K562 (cell line): ENCODE measurements around the gene CLASP2. TPM values are rescaled to one million over a fixed set of nuclear protein-coding genes. Genes with fewer than 3 reads are reported as not detected.

Experiments
- ATAC-seq: fragments of 200-7000 bp; cut with Tn5 transposase; 3 replicates; pipeline ENCODE4 v1.9.1; 2020; ENCODE audit warnings: moderate library complexity
- BruUV-seq: library from RNA; stranded (reverse); fragments of 400-500 nt; replicated peaks from 2 replicates; lab custom pipeline; 2021; lab: Mats Ljungman, UMichigan
- CTCF ChIA-PET: fragments of 300-600 bp; formaldehyde crosslinking; extraction: SDS; loops from one replicate; lab custom pipeline; 2021; ENCODE audit warnings: low intra/inter-chr PET ratio; lab: Yijun Ruan, JAX
- POLR2A ChIA-PET: fragments of 300-600, 350-650 bp; sonication (Branson Sonifier 250); formaldehyde crosslinking; extraction: SDS; loops from one replicate; lab custom pipeline; 2021; ENCODE audit warnings: antibody characterized with exemption, inconsistent platforms; lab: Yijun Ruan, JAX
- DNase-seq, 4 experiments: peaks; one replicate each; pipeline versions ENCODE4 v3.0.0 to v3.0.0-alpha.2; 2011 to 2018; ENCODE audit warnings: low spot score in 3 of 4, mixed read lengths in 3 of 4; ENCODE audit errors: extremely low read depth in 1 of 4
- FAIRE-seq: peaks from 2 replicates; lab custom pipeline; 2011; peaks lifted over from hg19 to GRCh38; lab: Jason Lieb, UNC
- H2AFZ ChIP-seq: 2 replicates; pipeline ENCODE4 v1.6.0; 2011; ENCODE audit warnings: low read depth, low read length, control low read depth, inconsistent platforms
- H3K27ac ChIP-seq: fragments of 200-600 bp; 3 replicates; pipeline ENCODE4 v1.8.0; 2011; ENCODE audit warnings: low read depth, mild to moderate bottlenecking, control low read depth, inconsistent platforms, low read length, moderate library complexity, mixed read lengths; ENCODE audit errors: extremely low read depth
- H3K27me3 ChIP-seq, 2 experiments: fragments of 300-600 bp in 1 of 2; 2 replicates in 1 of 2; 3 replicates in 1 of 2; pipeline versions ENCODE4 v1.6.0 to v1.8.0; 2011; ENCODE audit warnings: inconsistent platforms in 2 of 2, low read length in 2 of 2, mild to moderate bottlenecking in 1 of 2, mixed read lengths in 1 of 2, moderate library complexity in 1 of 2; ENCODE audit not compliant: control insufficient read depth in 2 of 2, insufficient read depth in 2 of 2
- H3K36me3 ChIP-seq: fragments of 300-600 bp; 3 replicates; pipeline ENCODE4 v1.8.0; 2011; ENCODE audit warnings: mild to moderate bottlenecking, low read length, inconsistent platforms; ENCODE audit not compliant: control insufficient read depth, insufficient read depth
- H3K4me1 ChIP-seq, 2 experiments: fragments of 200-600 bp in 1 of 2; replicated peaks in 1 of 2; 2 replicates in 1 of 2; 3 replicates in 1 of 2; pipeline versions ENCODE4 v1.5.1 to v1.8.0; 2011; ENCODE audit warnings: inconsistent platforms in 2 of 2, low read length in 2 of 2, mild to moderate bottlenecking in 1 of 2, mixed read lengths in 1 of 2, moderate library complexity in 1 of 2; ENCODE audit not compliant: control insufficient read depth in 2 of 2, insufficient read depth in 2 of 2
- H3K4me2 ChIP-seq: 2 replicates; pipeline ENCODE4 v1.6.1; 2011; ENCODE audit warnings: low read length, control low read depth, inconsistent platforms, mixed read lengths; ENCODE audit not compliant: insufficient read depth
- H3K4me3 ChIP-seq: fragments of 200-600 bp; sonication (generic), shearing (Covaris generic); 2 replicates; pipeline ENCODE4 v1.5.1; 2016; ENCODE audit warnings: control low read depth, inconsistent platforms
- H3K79me2 ChIP-seq: fragments of 200-600 bp; 3 replicates; pipeline ENCODE4 v1.8.0; 2011; ENCODE audit warnings: low read length, inconsistent platforms; ENCODE audit not compliant: control insufficient read depth, insufficient read depth
- H3K9ac ChIP-seq, 2 experiments: 2 replicates each; pipeline versions ENCODE4 v1.6.0 to v1.6.1; 2011; ENCODE audit warnings: low read depth in 2 of 2, low read length in 2 of 2, control low read depth in 1 of 2, inconsistent platforms in 1 of 2, mild to moderate bottlenecking in 1 of 2, mixed read lengths in 1 of 2; ENCODE audit not compliant: insufficient read depth in 1 of 2
- H3K9me1 ChIP-seq: one replicate; pipeline ENCODE4 v1.6.0; 2011; ENCODE audit warnings: inconsistent platforms, mild to moderate bottlenecking, low read length, moderate library complexity; ENCODE audit not compliant: control insufficient read depth, insufficient read depth
- H3K9me3 ChIP-seq: replicated peaks from 2 replicates; pipeline ENCODE4 v1.5.1; 2011; ENCODE audit warnings: low read depth, low read length, inconsistent platforms; ENCODE audit not compliant: control insufficient read depth, insufficient read depth
- H4K20me1 ChIP-seq: replicated peaks from 2 replicates; pipeline ENCODE4 v1.6.1; 2011; ENCODE audit warnings: low read length, inconsistent platforms, mixed read lengths; ENCODE audit not compliant: control insufficient read depth, insufficient read depth
- ARHGAP35 ChIP-seq: fragments of 450-650 bp; IDR thresholded peaks from 2 replicates; pipeline ENCODE4 v1.6.1; 2018; ENCODE audit not compliant: partially characterized antibody
- CBX2 ChIP-seq: fragments of 200-600 bp; sonication (generic); IDR thresholded peaks from one replicate; pipeline ENCODE4 v1.6.1; 2012; ENCODE audit warnings: mild to moderate bottlenecking, low read length, inconsistent platforms; ENCODE audit not compliant: insufficient read depth, poor library complexity, severe bottlenecking
- IFI16 ChIP-seq: fragments of 250-450 bp; sonication (Bioruptor Pico); IDR thresholded peaks from 2 replicates; pipeline ENCODE4 v2.1.2; 2022; ENCODE audit warnings: mild to moderate bottlenecking, inconsistent platforms
- SMAD1 ChIP-seq: fragments of 150-350 bp; IDR thresholded peaks from 2 replicates; pipeline ENCODE4 v1.6.1; 2014; ENCODE audit warnings: low read length, low read depth; ENCODE audit not compliant: partially characterized antibody
- TOE1 ChIP-seq, 2 experiments: fragments of 450-650 bp in 1 of 2; sonication (generic) in 1 of 2; formaldehyde crosslinking in 1 of 2; IDR thresholded peaks; 2 replicates each; pipeline versions ENCODE4 v1.7.1 to v1.8.0; 2016 to 2022; ENCODE audit warnings: borderline replicate concordance in 2 of 2, mild to moderate bottlenecking in 2 of 2, antibody characterized with exemption in 1 of 2, inconsistent platforms in 1 of 2, low read depth in 1 of 2, missing genetic modification reagents in 1 of 2, moderate library complexity in 1 of 2
- USF1 ChIP-seq: sonication (generic); formaldehyde crosslinking; IDR thresholded peaks from 2 replicates; pipeline ENCODE4 v1.9.0; 2022; ENCODE audit warnings: mild to moderate bottlenecking, missing genetic modification reagents
- ZNF24 ChIP-seq: fragments of 450-650 bp; IDR thresholded peaks from 2 replicates; pipeline ENCODE4 v1.6.1; 2016
- ZNF263 ChIP-seq: sonication (generic); formaldehyde crosslinking; IDR thresholded peaks from 2 replicates; pipeline ENCODE4 v1.8.0; 2022; ENCODE audit warnings: mild to moderate bottlenecking, missing genetic modification reagents, borderline replicate concordance
- WGBS: fragments of 100-300 bp; shearing (Covaris generic); methylation state at CpG from one replicate; pipeline ENCODE4 v1.1.6; 2016; ENCODE audit warnings: low coverage, mixed read lengths; ENCODE audit not compliant: insufficient coverage; ENCODE audit errors: missing lambda C conversion rate; 5-methylcytosine and 5-hydroxymethylcytosine counted together
- in situ Hi-C: fragments of 300-500 bp; cut with MboI; formaldehyde crosslinking; loops from 4 replicates; pipeline ENCODE4 v1.15.0; 2018; ENCODE audit warnings: inconsistent platforms, mixed read lengths
- intact Hi-C: fragments of 100-400 bp; cut with micrococcal nuclease; formaldehyde crosslinking; loops from 2 replicates; pipeline ENCODE4 v1.14.2; 2022
- polyA plus RNA-seq, 8 experiments: library from polyadenylated mRNA; depleted of rRNA in 4 of 8; stranded (reverse) in 5 of 8; unstranded in 3 of 8; fragments of >200 nt; fragmentation: Nextera tagmentation in 2 of 8; fragmentation: Illumina TruSeq in 1 of 8; extraction: Ambion mirVana in 2 of 8; extraction: Trizol in 1 of 8; gene quantifications; 2 replicates each; pipeline versions ENCODE4 v1.2.1 to v1.2.3, GENCODE V29; 2011 to 2014; ENCODE audit warnings: inconsistent platforms in 1 of 8, missing spikeins in 1 of 8
- total RNA-seq, 7 experiments: library from RNA; depleted of rRNA in 6 of 7; stranded (reverse); fragments of >200 nt in 6 of 7; fragmentation: Illumina TruSeq in 2 of 7; extraction: Trizol in 2 of 7; gene quantifications; 2 replicates each; pipeline versions ENCODE4 v1.2.1 to v1.2.3, GENCODE V29; 2011 to 2021; ENCODE audit warnings: low replicate concordance in 1 of 7
- TF ChIP-seq, protein P1 (sequence below), 2 experiments: fragments of 150-350 bp in 1 of 2; IDR thresholded peaks; 2 replicates each; pipeline ENCODE4 v1.6.1; 2012 to 2016; ENCODE audit warnings: low read depth in 2 of 2, low read length in 2 of 2, mild to moderate bottlenecking in 1 of 2, moderate library complexity in 1 of 2

The CLASP2 gene
- total and polyA plus RNA-seq, 9 of the 15 experiments (the other 6 are each of a cell fraction or from before 2014, with no cell fraction given), result 13.5 to 107 (median 71.8) TPM

DNA sequence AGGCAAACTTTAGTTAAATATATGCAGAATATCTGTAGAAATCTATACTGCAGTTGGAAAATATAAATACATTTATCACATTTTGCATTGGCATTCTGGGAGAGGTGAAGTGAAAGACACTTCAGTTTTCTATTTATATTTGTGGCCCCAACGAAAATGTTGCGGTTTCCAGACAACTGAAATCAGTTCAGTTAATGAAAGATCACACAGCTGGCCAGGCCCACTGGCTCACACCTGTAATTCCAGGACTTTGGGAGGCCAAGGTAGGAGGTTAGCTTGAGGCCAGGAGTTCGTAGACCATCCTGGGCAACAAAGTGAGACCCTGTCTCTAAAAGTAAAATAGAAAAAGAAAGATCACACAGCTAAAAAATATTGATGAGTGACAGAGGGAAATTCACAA is 11.9 kb upstream of the CLASP2 start (continued):
- TF ChIP-seq, protein P1, sequence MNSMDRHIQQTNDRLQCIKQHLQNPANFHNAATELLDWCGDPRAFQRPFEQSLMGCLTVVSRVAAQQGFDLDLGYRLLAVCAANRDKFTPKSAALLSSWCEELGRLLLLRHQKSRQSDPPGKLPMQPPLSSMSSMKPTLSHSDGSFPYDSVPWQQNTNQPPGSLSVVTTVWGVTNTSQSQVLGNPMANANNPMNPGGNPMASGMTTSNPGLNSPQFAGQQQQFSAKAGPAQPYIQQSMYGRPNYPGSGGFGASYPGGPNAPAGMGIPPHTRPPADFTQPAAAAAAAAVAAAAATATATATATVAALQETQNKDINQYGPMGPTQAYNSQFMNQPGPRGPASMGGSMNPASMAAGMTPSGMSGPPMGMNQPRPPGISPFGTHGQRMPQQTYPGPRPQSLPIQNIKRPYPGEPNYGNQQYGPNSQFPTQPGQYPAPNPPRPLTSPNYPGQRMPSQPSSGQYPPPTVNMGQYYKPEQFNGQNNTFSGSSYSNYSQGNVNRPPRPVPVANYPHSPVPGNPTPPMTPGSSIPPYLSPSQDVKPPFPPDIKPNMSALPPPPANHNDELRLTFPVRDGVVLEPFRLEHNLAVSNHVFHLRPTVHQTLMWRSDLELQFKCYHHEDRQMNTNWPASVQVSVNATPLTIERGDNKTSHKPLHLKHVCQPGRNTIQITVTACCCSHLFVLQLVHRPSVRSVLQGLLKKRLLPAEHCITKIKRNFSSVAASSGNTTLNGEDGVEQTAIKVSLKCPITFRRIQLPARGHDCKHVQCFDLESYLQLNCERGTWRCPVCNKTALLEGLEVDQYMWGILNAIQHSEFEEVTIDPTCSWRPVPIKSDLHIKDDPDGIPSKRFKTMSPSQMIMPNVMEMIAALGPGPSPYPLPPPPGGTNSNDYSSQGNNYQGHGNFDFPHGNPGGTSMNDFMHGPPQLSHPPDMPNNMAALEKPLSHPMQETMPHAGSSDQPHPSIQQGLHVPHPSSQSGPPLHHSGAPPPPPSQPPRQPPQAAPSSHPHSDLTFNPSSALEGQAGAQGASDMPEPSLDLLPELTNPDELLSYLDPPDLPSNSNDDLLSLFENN (IDR thresholded peaks at IDR 0.05; ENCODE audit: low read depth in 2 of 2, low read length in 2 of 2), result no peak

DNA sequence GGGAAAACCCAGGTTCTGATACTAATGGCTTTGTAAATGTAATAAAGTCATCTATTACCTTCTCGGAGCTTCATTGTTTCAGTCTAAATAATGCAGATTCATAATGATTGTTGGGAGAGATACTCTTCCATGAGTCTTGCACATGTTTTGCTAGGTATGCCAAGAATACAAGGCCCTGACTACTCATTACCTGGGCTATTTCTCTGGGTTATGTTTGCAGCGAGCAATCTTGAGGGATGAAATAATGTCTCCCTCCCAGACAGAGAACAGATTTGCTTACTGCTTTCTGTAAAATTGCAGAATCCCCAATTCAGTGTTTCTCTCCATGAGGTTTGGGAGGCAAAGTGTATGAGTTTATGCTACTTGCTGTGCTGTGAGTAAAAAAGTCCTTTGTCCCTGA is 6.2 kb upstream of the CLASP2 start:
- Histone ChIP-seq H3K9me3 (no peaks in the 10 kb centered on the region), H3K4me3 (no peak overlapping the region), H3K27me3 (no peaks in the 10 kb centered on the region), H4K20me1 (no peaks in the 10 kb centered on the region), H3K9ac (no peak overlapping the region), H3K27ac (no peak overlapping the region), H3K4me1 (no peaks in the 10 kb centered on the region; a peak in 2 of 5 replicates), H3K4me2 (no peak overlapping the region), H2AFZ (no peak overlapping the region), H3K79me2 (no peaks in the 10 kb centered on the region), H3K9me1 (no peaks in the 10 kb centered on the region), H3K36me3 (no peaks in the 10 kb centered on the region)
- ATAC-seq (no peak), DNase-seq (no peak), FAIRE-seq (no peak)
- CTCF ChIA-PET, result no interaction called here
- intact Hi-C loops, result no loop called here
- TF ChIP-seq ZNF263 (CRISPR knock-in tag) (no peak), CBX2 (no peak), USF1 (CRISPR knock-in tag) (no peak), IFI16 (CRISPR knock-in tag) (no peak), ZNF24 (no peak), TOE1 (IDR thresholded peaks at IDR 0.05; ENCODE audit: borderline replicate concordance) (no peak), TOE1 (CRISPR knock-in tag; IDR thresholded peaks at IDR 0.05; ENCODE audit: borderline replicate concordance, low read depth) (no peak), SMAD1 (no peak), ARHGAP35 (no peak)
- POLR2A ChIA-PET, result interaction anchor here (1.1 kb wide), 1 partner anchor 10 kb away, joined by 3 read pairs; no protein-coding TSS in a partner anchor
- in situ Hi-C loops, result no loop called here
- WGBS, result 93% methylated on average over 2 of the region's 2 CpGs
- BruUV-seq, result no TSS peak
